CD4-positive, alpha-beta T cell treated with Interferon gamma for 1 hour (primary cell): ENCODE results near the gene RGL2.
A peak's percentile ranks its signal among the peaks of the same experiment; 100 is the strongest.
"Not testable (repeated sequence)": the region's sequence is repeated elsewhere in the genome, so short reads cannot be mapped to it uniquely, and the experiment has no call there.

ENCODE experiments used
- DNase-seq: peaks from one replicate; pipeline ENCODE4 v3.0.0-alpha.2; 2020

RGL2 gene

GRCh38 chr6:33292996-33293682 is 5.6 kb downstream of the RGL2 start:
- DNase-seq, result no peak

- no peak for DNase-seq
Measured at GRCh38 chr6:33290459-33290858, 8.3 kb downstream of the RGL2 start.

GRCh38 chr6:33289784-33290315 is 8.9 kb downstream of the RGL2 start:
- no peak for DNase-seq

- peak; percentile 82 for DNase-seq
Measured at GRCh38 chr6:33288921-33289783, 9.6 kb downstream of the RGL2 start, which contains the start of the genes PFDN6 and WDR46. Gene PFDN6 (plus strand): TSS chr6:33289601. CDS start chr6:33289857, 256 bp downstream. Gene WDR46 (minus strand): TSS chr6:33289239. CDS start chr6:33289170, 69 bp downstream.

- DNase-seq, result no peak
Measured at GRCh38 chr6:33288141-33288920, 10.4 kb downstream of the RGL2 start.

- no peak for DNase-seq
Measured at GRCh38 chr6:33286946-33287914, 11.5 kb downstream of the RGL2 start.

GRCh38 chr6:33285214-33285613 is 13.5 kb downstream of the RGL2 start:
- not testable (repeated sequence) for DNase-seq

GRCh38 chr6:33280539-33280938 is 18.2 kb downstream of the RGL2 start:
- no peak for DNase-seq

- DNase-seq, result no peak
Measured at GRCh38 chr6:33279971-33280511, 18.7 kb downstream of the RGL2 start.

- DNase-seq, result no peak
Measured at GRCh38 chr6:33279257-33279695, 19.5 kb downstream of the RGL2 start.

- no peak for DNase-seq
Measured at GRCh38 chr6:33278810-33279209, 19.9 kb downstream of the RGL2 start.

- DNase-seq, result no peak
Measured at GRCh38 chr6:33278392-33278741, 20.4 kb downstream of the RGL2 start.

GRCh38 chr6:33277663-33278391 is 20.9 kb downstream of the RGL2 start:
- peak; percentile 34 for DNase-seq

- peak; percentile 77 for DNase-seq
Measured at GRCh38 chr6:33276864-33277662, 21.7 kb downstream of the RGL2 start, which contains the start of gene B3GALT4. Gene B3GALT4 (plus strand): TSS chr6:33277123. CDS start chr6:33277420, 297 bp downstream.

GRCh38 chr6:33276581-33276863 is 22.2 kb downstream of the RGL2 start:
- no peak for DNase-seq

- DNase-seq, result not testable (repeated sequence)
Measured at GRCh38 chr6:33275795-33276580, 22.8 kb downstream of the RGL2 start.

- no peak for DNase-seq
Measured at GRCh38 chr6:33273924-33274902, 24.5 kb downstream of the RGL2 start.
